HEK293 (cell line): Measurements from ENCODE around the gene TSR1.

Experiments used
- MYNN ChIP-seq: fragments of 450-650 bp; formaldehyde crosslinking; IDR thresholded peaks from 2 replicates; pipeline ENCODE4 v1.5.1; 2016; ENCODE audit warnings: missing biosample characterization, missing genetic modification characterization, borderline replicate concordance
- PRDM1 ChIP-seq: fragments of 450-650 bp; formaldehyde crosslinking; IDR thresholded peaks from 2 replicates; pipeline ENCODE4; 2016; ENCODE audit warnings: missing biosample characterization, missing genetic modification characterization
- SALL2 ChIP-seq: fragments of 450-650 bp; formaldehyde crosslinking; IDR thresholded peaks from 2 replicates; pipeline ENCODE4 v1.5.0; 2017; ENCODE audit warnings: missing biosample characterization, mild to moderate bottlenecking, missing genetic modification characterization, borderline replicate concordance
- ZNF112 ChIP-seq: fragments of 450-650 bp; formaldehyde crosslinking; IDR thresholded peaks from 2 replicates; pipeline ENCODE4 v1.5.0; 2017; ENCODE audit warnings: missing biosample characterization, missing genetic modification characterization
- ZNF138 ChIP-seq: fragments of 450-650 bp; formaldehyde crosslinking; IDR thresholded peaks from 2 replicates; pipeline ENCODE4 v1.5.1; 2016; ENCODE audit warnings: missing biosample characterization, missing genetic modification characterization, borderline replicate concordance
- ZNF155 ChIP-seq: fragments of 450-650 bp; formaldehyde crosslinking; IDR thresholded peaks from 2 replicates; pipeline ENCODE4 v1.5.1; 2016; ENCODE audit warnings: missing biosample characterization, missing genetic modification characterization
- ZNF19 ChIP-seq: fragments of 450-650 bp; formaldehyde crosslinking; IDR thresholded peaks from 2 replicates; pipeline ENCODE4; 2016; ENCODE audit warnings: missing biosample characterization, missing genetic modification characterization, low read depth
- ZNF311 ChIP-seq: fragments of 450-650 bp; formaldehyde crosslinking; IDR thresholded peaks from 2 replicates; pipeline ENCODE4 v1.5.1; 2017; ENCODE audit warnings: missing biosample characterization, missing genetic modification characterization, borderline replicate concordance
- ZNF433 ChIP-seq: fragments of 450-650 bp; formaldehyde crosslinking; IDR thresholded peaks from 2 replicates; pipeline ENCODE4 v1.5.1; 2016; ENCODE audit warnings: missing biosample characterization, missing genetic modification characterization, low read depth
- ZNF548 ChIP-seq: fragments of 450-650 bp; formaldehyde crosslinking; IDR thresholded peaks from 2 replicates; pipeline ENCODE4 v1.5.1; 2016; ENCODE audit warnings: missing biosample characterization, missing genetic modification characterization
- ZNF707 ChIP-seq: fragments of 450-650 bp; formaldehyde crosslinking; IDR thresholded peaks from 2 replicates; pipeline ENCODE4 v1.5.1; 2016; ENCODE audit warnings: missing biosample characterization, missing genetic modification characterization
- ZNF747 ChIP-seq: fragments of 450-650 bp; formaldehyde crosslinking; IDR thresholded peaks from 2 replicates; pipeline ENCODE4 v1.5.1; 2016; ENCODE audit warnings: missing biosample characterization, missing genetic modification characterization
- TF ChIP-seq, protein P1 (sequence below): fragments of 450-650 bp; formaldehyde crosslinking; IDR thresholded peaks from 2 replicates; pipeline ENCODE4 v1.5.1; 2016; ENCODE audit warnings: missing biosample characterization, missing genetic modification characterization, low read depth
- TF ChIP-seq, protein P2 (sequence below): fragments of 450-650 bp; formaldehyde crosslinking; IDR thresholded peaks from 2 replicates; pipeline ENCODE4 v1.5.1; 2016; ENCODE audit warnings: missing biosample characterization, missing genetic modification characterization

DNA sequence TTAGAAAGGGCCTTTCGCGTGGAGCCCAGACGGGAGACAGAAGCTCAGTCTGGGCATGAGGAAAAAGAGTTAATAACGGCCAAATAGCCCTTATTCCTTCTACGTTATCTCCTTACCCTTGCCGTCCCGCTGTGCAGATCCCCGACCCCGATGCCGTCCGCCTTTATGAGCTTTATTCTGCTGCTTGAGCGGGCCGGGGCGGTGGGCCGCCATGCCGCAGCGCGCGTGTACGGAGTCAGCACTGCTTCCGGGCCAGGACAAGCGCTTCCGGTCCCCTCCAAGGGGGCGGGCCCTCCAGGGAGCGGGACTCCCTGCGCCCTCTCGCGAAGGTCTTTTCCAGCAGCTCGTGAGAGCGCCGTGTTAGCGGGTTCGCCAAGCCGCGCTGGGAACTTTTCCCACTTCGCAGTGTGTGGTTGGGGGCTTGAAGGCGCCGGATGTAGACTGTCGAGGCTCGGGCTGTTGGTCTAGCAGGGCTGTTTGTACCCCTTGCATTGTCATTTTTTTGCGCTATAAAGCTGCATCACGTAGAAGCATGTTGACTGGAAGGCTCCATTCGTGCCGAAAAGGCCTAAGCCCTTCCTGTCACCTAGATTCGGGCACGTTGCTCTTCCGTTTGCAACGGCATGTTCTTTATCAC, at the start of gene TSR1:
- no peak for TF ChIP-seq ZNF138 (tag by site-specific recombination)
- TF ChIP-seq, protein P1, sequence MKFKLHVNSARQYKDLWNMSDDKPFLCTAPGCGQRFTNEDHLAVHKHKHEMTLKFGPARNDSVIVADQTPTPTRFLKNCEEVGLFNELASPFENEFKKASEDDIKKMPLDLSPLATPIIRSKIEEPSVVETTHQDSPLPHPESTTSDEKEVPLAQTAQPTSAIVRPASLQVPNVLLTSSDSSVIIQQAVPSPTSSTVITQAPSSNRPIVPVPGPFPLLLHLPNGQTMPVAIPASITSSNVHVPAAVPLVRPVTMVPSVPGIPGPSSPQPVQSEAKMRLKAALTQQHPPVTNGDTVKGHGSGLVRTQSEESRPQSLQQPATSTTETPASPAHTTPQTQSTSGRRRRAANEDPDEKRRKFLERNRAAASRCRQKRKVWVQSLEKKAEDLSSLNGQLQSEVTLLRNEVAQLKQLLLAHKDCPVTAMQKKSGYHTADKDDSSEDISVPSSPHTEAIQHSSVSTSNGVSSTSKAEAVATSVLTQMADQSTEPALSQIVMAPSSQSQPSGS (tag by site-specific recombination) = no peak
- no peak for TF ChIP-seq ZNF112 (tag by site-specific recombination)
- TF ChIP-seq ZNF433 (tag by site-specific recombination) = no peak
- TF ChIP-seq, protein P2, sequence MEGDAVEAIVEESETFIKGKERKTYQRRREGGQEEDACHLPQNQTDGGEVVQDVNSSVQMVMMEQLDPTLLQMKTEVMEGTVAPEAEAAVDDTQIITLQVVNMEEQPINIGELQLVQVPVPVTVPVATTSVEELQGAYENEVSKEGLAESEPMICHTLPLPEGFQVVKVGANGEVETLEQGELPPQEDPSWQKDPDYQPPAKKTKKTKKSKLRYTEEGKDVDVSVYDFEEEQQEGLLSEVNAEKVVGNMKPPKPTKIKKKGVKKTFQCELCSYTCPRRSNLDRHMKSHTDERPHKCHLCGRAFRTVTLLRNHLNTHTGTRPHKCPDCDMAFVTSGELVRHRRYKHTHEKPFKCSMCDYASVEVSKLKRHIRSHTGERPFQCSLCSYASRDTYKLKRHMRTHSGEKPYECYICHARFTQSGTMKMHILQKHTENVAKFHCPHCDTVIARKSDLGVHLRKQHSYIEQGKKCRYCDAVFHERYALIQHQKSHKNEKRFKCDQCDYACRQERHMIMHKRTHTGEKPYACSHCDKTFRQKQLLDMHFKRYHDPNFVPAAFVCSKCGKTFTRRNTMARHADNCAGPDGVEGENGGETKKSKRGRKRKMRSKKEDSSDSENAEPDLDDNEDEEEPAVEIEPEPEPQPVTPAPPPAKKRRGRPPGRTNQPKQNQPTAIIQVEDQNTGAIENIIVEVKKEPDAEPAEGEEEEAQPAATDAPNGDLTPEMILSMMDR (tag by site-specific recombination) = peak; percentile 77
- TF ChIP-seq ZNF19 (tag by site-specific recombination) = no peak
- TF ChIP-seq ZNF311 (tag by site-specific recombination) = no peak
- no peak for TF ChIP-seq MYNN (tag by site-specific recombination)
- no peak for TF ChIP-seq SALL2
- TF ChIP-seq ZNF747 (tag by site-specific recombination) = no peak
- no peak for TF ChIP-seq ZNF707 (tag by site-specific recombination)
- no peak for TF ChIP-seq PRDM1 (tag by site-specific recombination)
- TF ChIP-seq ZNF155 (tag by site-specific recombination) = no peak
- TF ChIP-seq ZNF548 (tag by site-specific recombination) = no peak
